Superior temporal gyrus (tissue), 1 donor: ENCODE results near the gene ASIC2.

ENCODE experiments used
- DNase-seq: peaks from one replicate; pipeline ENCODE4 v3.0.0-alpha.2; 2016; ENCODE audit errors: extremely low spot score

The ASIC2 gene

GRCh38 chr17:33288954-33289353 is 4.1 kb downstream of the ASIC2 start:
- DNase-seq: no peak

GRCh38 chr17:33287096-33287725 is 5.9 kb downstream of the ASIC2 start:
- no peak for DNase-seq

GRCh38 chr17:33285413-33285812 is 7.7 kb downstream of the ASIC2 start:
- no peak for DNase-seq

- no peak for DNase-seq
Observed at GRCh38 chr17:33284022-33284421, 9.1 kb downstream of the ASIC2 start.

- no peak for DNase-seq
Observed at GRCh38 chr17:33280162-33280943, 12.7 kb downstream of the ASIC2 start.

GRCh38 chr17:33277436-33278100 is 15.5 kb downstream of the ASIC2 start:
- peak; percentile 37 for DNase-seq

GRCh38 chr17:33273743-33274410 is 19.2 kb downstream of the ASIC2 start:
- no peak for DNase-seq

GRCh38 chr17:33273271-33273670 is 19.8 kb downstream of the ASIC2 start:
- no peak for DNase-seq

GRCh38 chr17:33272438-33272837 is 20.7 kb downstream of the ASIC2 start:
- DNase-seq: no peak

- no peak for DNase-seq
Observed at GRCh38 chr17:33269337-33270060, 23.6 kb downstream of the ASIC2 start.

- DNase-seq: no peak
Observed at GRCh38 chr17:33267851-33268548, 25.1 kb downstream of the ASIC2 start.

- no peak for DNase-seq
Observed at GRCh38 chr17:33267271-33267790, 25.8 kb downstream of the ASIC2 start.

GRCh38 chr17:33266611-33267010 is 26.5 kb downstream of the ASIC2 start:
- DNase-seq: no peak

- DNase-seq: no peak
Observed at GRCh38 chr17:33266116-33266515, 27.0 kb downstream of the ASIC2 start.

- DNase-seq: no peak
Observed at GRCh38 chr17:33263396-33263795, 29.7 kb downstream of the ASIC2 start.

- DNase-seq: no peak
Observed at GRCh38 chr17:33262266-33263123, 30.6 kb downstream of the ASIC2 start.

- no peak for DNase-seq
Observed at GRCh38 chr17:33261820-33262219, 31.3 kb downstream of the ASIC2 start.

GRCh38 chr17:33260638-33261037 is 32.5 kb downstream of the ASIC2 start:
- no peak for DNase-seq

- DNase-seq: no peak
Observed at GRCh38 chr17:33258296-33258695, 34.8 kb downstream of the ASIC2 start.

GRCh38 chr17:33245183-33245582 is 47.9 kb downstream of the ASIC2 start:
- DNase-seq: no peak
